Endometrial microvascular endothelial cells (primary cell): ENCODE measurements around the gene NFE2L1. TPM values are rescaled to one million over a fixed set of nuclear protein-coding genes. Genes with fewer than 3 reads are reported as not detected.

Source experiments
- in situ Hi-C: cut with HindIII; loops from 2 replicates; pipeline ENCODE4 v1.10.0; 2017; ENCODE audit warnings: low sequenced_read_pairs, low pct_unique_long_range_greater_than_20kb; ENCODE audit errors: inconsistent ontology term
- total RNA-seq: library from RNA; depleted of rRNA; stranded (reverse); fragments of >200 nt; gene quantifications from one replicate; pipeline ENCODE4 v1.2.3, GENCODE V29; 2015; ENCODE audit errors: inconsistent ontology term

Gene NFE2L1
- total RNA-seq, 1 donor from 2014 or later: 115 TPM

DNA sequence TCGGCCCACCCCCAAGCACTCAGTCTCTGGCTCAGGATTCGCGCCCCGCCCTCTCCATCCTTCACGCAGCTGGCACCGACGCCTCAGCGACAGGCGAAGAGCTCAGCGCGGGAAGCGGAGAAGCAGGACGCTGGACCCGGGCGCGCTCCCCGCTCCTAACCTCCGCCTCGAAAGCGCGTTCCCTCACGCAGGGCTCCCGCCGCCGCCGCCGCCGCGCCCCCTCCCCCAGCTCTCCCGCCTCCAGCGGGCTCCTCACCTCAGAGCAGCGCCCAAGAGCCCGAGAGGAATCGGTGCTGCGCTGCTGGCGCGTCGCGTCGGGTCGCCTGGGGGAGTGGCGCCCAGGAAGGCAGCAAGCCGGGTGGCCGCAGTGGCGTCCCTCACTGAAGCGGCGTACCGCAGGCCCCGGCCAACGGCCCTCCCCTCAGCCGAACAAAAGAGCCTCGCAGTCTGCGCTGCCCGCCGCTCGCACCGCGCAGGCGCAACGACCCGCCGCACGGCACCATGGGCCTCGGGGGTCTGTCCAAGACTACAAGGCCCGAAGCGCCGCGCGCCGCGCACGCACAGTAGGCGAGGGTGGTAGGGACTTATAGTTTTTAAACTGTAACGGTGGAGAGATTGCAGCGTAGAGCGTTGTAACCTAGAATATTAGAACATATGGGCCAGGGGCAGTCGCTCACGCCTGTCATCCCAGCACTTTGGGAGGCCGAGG lies 53.0 kb downstream of the NFE2L1 start, which contains the start of gene CBX1:
Gene CBX1 (minus strand): TSS at position 467 of the 709 bp plus-strand sequence. CDS start 24,474 bp downstream, outside the sequence.
- in situ Hi-C loops: no loop called here

DNA sequence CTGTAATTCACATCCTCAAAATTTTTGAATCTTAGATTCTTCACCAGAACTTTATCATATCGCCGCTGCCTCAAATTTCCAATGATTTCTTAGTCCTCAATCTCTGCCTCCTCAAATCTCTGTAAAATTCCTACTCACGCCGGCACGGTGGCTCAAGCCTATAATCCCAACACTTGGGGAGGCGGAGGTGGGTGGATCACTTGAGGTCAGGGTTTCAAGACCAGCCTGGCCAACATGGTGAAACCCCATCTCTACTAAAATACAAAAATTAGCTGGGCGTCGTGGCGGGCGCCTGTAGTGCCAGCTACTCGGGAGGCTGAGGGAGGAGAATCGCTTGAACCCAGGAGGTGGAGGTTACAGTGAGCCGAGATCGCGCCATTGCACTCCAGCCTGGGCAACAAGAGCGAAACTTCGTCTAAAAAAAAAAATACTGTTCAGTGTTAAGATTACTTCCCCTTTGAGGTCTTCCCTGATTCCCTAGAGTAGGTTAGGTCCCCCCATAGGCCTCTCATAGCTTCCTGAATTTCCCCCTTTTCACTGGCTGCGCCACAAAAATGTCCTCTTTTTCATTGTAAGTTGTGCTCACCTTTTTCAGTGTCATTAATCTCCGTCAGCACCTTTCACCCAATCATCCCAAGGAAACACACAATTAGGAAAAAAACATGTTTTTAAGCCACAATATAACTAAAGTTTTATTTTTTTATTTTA lies 54.0 kb downstream of the NFE2L1 start:
- in situ Hi-C loops: no loop called here

DNA sequence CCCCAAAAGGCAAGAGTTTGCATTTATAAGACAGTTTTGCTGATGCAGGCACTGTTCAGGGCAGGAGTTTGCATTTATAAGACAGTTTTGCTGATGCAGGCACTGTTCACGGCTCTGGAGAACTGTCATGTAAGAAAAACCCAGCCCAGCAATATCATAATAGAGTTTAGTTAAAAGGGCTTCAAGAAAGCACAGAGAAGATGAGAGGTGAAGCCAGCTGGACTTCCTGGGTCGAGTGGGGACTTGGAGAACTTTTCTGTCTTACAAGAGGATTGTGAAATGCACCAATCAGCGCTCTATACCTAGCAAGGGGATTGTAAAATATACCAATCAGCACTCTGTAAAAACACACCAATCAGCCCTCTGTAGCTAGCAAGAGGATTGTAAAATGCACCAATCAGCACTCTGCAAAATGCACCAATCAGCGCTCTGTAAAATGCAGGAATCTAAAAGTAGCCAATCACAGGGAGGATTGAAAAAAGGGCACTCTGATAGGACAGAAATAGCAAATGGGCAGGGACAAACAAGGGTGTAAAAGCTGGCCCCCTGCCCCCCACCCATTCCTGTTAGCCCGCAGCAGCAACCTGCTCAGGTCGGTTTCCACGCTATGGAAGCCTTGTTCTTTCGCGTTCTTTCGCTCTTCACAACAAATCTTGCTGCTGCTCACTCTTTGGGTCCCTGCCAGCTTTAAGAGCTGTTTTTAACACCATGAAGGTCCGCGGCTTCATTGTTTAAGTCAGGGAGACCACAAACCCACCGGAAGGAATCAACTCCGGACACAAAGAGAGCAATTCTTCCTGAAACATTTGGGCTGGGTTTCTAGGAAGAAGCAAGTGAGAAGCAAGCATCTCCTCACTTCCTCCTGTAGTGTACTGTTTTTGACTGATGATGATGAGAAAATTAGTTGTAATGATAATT lies 54.9 kb downstream of the NFE2L1 start:
- in situ Hi-C loops: no loop called here

DNA sequence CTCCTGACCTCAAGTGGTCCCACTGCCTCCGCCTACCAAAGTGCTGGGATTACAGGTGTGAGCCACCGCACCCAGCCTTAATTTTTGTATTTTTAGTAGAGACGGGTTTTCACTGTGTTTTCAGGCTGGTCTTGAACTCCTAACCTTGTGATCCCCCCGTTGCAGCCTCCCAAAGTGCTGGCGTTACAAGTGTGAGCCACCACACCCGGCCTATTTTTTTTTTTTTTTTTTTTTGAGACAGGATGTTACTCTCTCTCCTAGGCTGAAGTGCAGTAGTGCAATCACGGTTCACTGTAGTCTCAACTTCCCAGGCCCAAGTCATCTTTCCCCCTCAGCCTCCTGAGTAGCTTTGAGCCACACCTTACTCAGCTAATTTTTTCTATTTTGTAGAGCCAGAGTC lies 56.3 kb downstream of the NFE2L1 start:
- in situ Hi-C loops: no loop called here

DNA sequence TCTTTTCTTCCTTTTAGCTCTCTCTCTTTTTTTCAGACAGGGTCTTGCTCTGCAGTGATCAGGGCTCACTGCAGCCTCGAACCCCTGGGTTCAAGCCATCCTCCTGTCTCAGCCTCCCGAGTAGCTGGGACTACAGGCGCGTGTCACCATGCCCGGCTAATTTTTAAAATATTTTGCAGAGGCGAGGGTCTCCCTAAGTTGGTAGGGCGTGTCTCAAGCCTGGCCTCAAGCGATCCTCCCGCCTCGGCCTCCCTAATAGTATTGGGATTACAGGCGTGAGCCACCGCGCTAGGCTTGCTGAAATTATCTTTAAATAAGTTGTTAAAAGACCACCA lies 58.6 kb downstream of the NFE2L1 start:
- in situ Hi-C loops: no loop called here

DNA sequence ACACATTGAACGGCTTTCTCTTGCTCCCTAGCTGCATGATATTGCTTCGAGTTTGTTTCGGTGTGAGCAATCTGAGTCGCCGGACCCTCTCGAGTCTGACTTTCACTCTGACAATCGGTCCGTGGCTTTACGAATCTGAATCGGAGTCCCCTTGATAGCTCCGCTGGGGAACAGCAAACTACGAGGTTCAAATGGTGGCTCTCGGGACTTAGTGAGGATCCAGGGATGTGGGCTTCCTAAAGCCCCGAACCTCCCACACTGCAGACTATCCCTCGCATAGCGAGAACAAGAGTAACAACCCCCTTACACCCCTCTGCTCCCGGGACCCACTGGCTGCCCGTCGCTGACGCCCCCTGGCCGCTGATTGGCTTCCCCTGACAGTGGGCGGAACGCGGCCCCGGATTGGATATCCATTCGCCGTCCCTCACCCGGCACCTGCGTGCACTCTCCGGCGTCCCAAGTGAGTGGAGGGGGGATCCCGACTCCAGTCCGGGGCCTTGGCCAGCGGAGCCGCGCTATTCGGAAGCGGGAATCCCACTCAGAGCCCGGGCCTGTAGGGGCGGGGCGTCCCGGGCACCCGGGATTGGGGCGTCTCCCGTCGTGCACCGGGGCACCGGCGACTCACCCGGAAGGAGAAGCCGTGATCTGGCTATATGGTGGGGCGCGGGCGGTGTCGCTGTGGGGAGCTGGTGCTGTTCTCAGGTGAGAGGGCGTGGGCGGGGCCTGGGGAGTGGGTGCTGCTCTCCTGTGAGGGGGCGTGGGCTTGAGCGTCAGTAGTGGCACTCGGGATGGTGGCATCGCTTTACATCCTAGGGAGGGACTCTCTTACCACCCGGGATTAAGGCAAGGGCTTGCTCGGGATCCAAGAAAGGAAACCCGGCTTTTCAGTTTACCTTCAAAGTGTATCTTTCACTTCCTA lies 59.2 kb downstream of the NFE2L1 start, which contains the start of gene SNX11:
Gene SNX11 (plus strand): TSS at position 630 of the 919 bp plus-strand sequence. CDS start 4,278 bp downstream, outside the sequence.
- in situ Hi-C loops: no loop called here

DNA sequence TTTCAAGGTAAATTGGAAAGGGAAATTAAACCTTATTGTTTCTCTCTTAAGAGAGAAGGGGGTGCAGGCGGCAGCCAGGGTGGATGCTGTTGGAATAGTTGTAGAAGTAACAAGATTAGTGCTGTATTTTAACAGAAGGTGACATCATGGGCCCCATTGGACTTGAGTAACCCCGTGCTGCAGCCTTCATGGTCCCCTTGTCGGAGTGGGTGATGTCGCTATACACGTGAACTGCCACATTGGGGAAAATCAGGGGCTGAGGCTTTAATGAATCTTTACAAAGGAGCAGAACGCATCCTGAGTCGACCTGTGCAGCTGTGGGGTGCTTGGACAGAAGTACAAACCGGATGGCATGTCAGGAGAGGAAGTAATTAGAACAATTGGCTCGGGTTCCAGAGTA lies 62.6 kb downstream of the NFE2L1 start:
- in situ Hi-C loops: no loop called here

Other genes with a start within 250 kb of the NFE2L1 start
- 13.6 TPM for gene OSBPL7, start 226.6 kb upstream of the NFE2L1 start, total RNA-seq
- gene MRPL10, start 216.8 kb upstream of the NFE2L1 start, total RNA-seq: 41.9 TPM
- not detected for gene LRRC46, start 216.7 kb upstream of the NFE2L1 start, total RNA-seq
- 32.3 TPM for gene SCRN2, start 207.1 kb upstream of the NFE2L1 start, total RNA-seq
- gene SP6, start 197.2 kb upstream of the NFE2L1 start, total RNA-seq: 0.56 TPM
- 1.4 TPM for gene SP2, start 152.1 kb upstream of the NFE2L1 start, total RNA-seq
- gene PNPO, start 106.8 kb upstream of the NFE2L1 start, total RNA-seq: 42.4 TPM
- not detected for gene PRR15L, start 90.5 kb upstream of the NFE2L1 start, total RNA-seq
- 60.1 TPM for gene CDK5RAP3, start 77.2 kb upstream of the NFE2L1 start, total RNA-seq
- gene COPZ2, start 10.6 kb upstream of the NFE2L1 start, total RNA-seq: 18.2 TPM
- gene CBX1, start 53.1 kb downstream of the NFE2L1 start, total RNA-seq: 58.4 TPM
- gene SNX11, start 59.4 kb downstream of the NFE2L1 start, total RNA-seq: 27.2 TPM